HepG2 (cell line): ENCODE measurements around the gene PRKN. TPM values are rescaled to one million over a fixed set of nuclear protein-coding genes. Genes with fewer than 3 reads are reported as not detected.

Experiments used
- ATAC-seq: fragments of 200-7000 bp; cut with Tn5 transposase; 3 replicates; pipeline ENCODE4 v1.9.1; 2020; ENCODE audit warnings: mild to moderate bottlenecking, moderate library complexity
- BruUV-seq: library from RNA; stranded (reverse); fragments of 400-500 nt; replicated peaks from 2 replicates; lab custom pipeline; 2021; lab: Mats Ljungman, UMichigan
- CTCF ChIA-PET: fragments of 300-600 bp; formaldehyde crosslinking; extraction: SDS; loops from one replicate; lab custom pipeline; 2021; ENCODE audit warnings: low total read pairs, inconsistent platforms, low intra/inter-chr PET ratio; lab: Yijun Ruan, JAX
- POLR2A ChIA-PET: fragments of 350-600 bp; sonication (Branson Sonifier 250); formaldehyde crosslinking; loops from one replicate; lab custom pipeline; 2020; ENCODE audit warnings: antibody characterized with exemption, inconsistent platforms; lab: Yijun Ruan, JAX
- DNase-seq: peaks from one replicate; pipeline ENCODE4 v3.0.0-alpha.2; 2015; ENCODE audit warnings: low spot score
- FAIRE-seq: peaks from 3 replicates; lab custom pipeline; 2011; peaks lifted over from hg19 to GRCh38; lab: Jason Lieb, UNC
- H2AFZ ChIP-seq: one replicate; pipeline ENCODE4 v1.6.1; 2011; ENCODE audit warnings: low read length, inconsistent platforms
- H3K27ac ChIP-seq: fragments of 300-600 bp; 3 replicates; pipeline ENCODE4 v1.8.0; 2011; ENCODE audit warnings: mixed run types, mild to moderate bottlenecking, mixed read lengths, low read length, inconsistent platforms; ENCODE audit not compliant: insufficient read depth; ENCODE audit errors: extremely low read length
- H3K27me3 ChIP-seq, 2 experiments: fragments of 200-600 bp in 1 of 2; 2 replicates in 1 of 2; 3 replicates in 1 of 2; pipeline versions ENCODE4 v1.6.0 to v1.8.0; 2011; ENCODE audit warnings: low read length in 2 of 2, mild to moderate bottlenecking in 2 of 2, moderate library complexity in 2 of 2, inconsistent platforms in 1 of 2; ENCODE audit not compliant: insufficient read depth in 2 of 2, control insufficient read depth in 1 of 2
- H3K36me3 ChIP-seq, 2 experiments: fragments of 200-600 bp in 1 of 2; replicated peaks in 1 of 2; 2 replicates in 1 of 2; 3 replicates in 1 of 2; pipeline versions ENCODE4 v1.5.1 to v1.8.0; 2011; ENCODE audit warnings: low read length in 2 of 2, inconsistent platforms in 1 of 2; ENCODE audit not compliant: insufficient read depth in 2 of 2, control insufficient read depth in 1 of 2
- H3K4me1 ChIP-seq: 2 replicates; pipeline ENCODE4 v1.5.1; 2012; ENCODE audit warnings: low read length, inconsistent platforms; ENCODE audit not compliant: insufficient read depth
- H3K4me2 ChIP-seq: 2 replicates; pipeline ENCODE4 v1.6.0; 2011; ENCODE audit warnings: low read depth, low read length, inconsistent platforms
- H3K4me3 ChIP-seq, 3 experiments: fragments of 200-600 bp in 1 of 3; sonication (generic), shearing (Covaris generic) in 1 of 3; replicated peaks in 1 of 3; 2 replicates each; pipeline ENCODE4 v1.5.1; 2011 to 2016; ENCODE audit warnings: low read length in 3 of 3, inconsistent platforms in 2 of 3, low read depth in 2 of 3, mild to moderate bottlenecking in 2 of 3, control low read depth in 1 of 3, mixed read lengths in 1 of 3; ENCODE audit not compliant: insufficient read depth in 1 of 3
- H3K79me2 ChIP-seq: one replicate; pipeline ENCODE4 v1.6.1; 2011; ENCODE audit warnings: low read length, inconsistent platforms; ENCODE audit not compliant: insufficient read depth
- H3K9ac ChIP-seq: 2 replicates; pipeline ENCODE4 v1.6.0; 2011; ENCODE audit warnings: mild to moderate bottlenecking, low read depth, low read length, inconsistent platforms; ENCODE audit not compliant: insufficient read depth
- H3K9me3 ChIP-seq: 2 replicates; pipeline ENCODE4 v1.5.1; 2012; ENCODE audit warnings: mild to moderate bottlenecking, low read length
- H4K20me1 ChIP-seq: 2 replicates; pipeline ENCODE4 v1.6.0; 2011; ENCODE audit warnings: inconsistent platforms, mild to moderate bottlenecking, low read length, moderate library complexity; ENCODE audit not compliant: insufficient read depth
- SMAD3 ChIP-seq: sonication (generic); formaldehyde crosslinking; IDR thresholded peaks from 2 replicates; pipeline ENCODE4 v1.4.0; 2020; ENCODE audit warnings: missing genetic modification reagents
- ZNF557 ChIP-seq: sonication (generic); formaldehyde crosslinking; IDR thresholded peaks from 2 replicates; pipeline ENCODE4 v1.4.0; 2020; ENCODE audit warnings: missing genetic modification reagents
- WGBS: methylation state at CpG from one replicate; pipeline ENCODE4 v1.1.6; 2017; ENCODE audit warnings: low lambda C conversion rate; 5-methylcytosine and 5-hydroxymethylcytosine counted together
- in situ Hi-C: cut with HindIII; loops from 2 replicates; pipeline ENCODE4 v1.10.0; 2017; ENCODE audit warnings: low pct_unique_long_range_greater_than_20kb; ENCODE audit not compliant: extremely low pct_ligation_motif_present
- intact Hi-C: fragments of 100-400 bp; cut with micrococcal nuclease; formaldehyde crosslinking; loops from one replicate; pipeline ENCODE4 v1.10.0; 2022; ENCODE audit not compliant: unreplicated experiment
- polyA plus RNA-seq, 8 experiments: library from polyadenylated mRNA; depleted of rRNA in 3 of 8; stranded (reverse) in 7 of 8; unstranded in 1 of 8; fragments of >200 nt; fragmentation: Illumina TruSeq in 4 of 8; extraction: Trizol in 4 of 8; gene quantifications; 2 replicates each; pipeline versions ENCODE4 v1.2.1 to v1.2.3, GENCODE V29; 2011 to 2016; ENCODE audit warnings: low read depth in 4 of 8, missing spikeins in 1 of 8, mixed read lengths in 1 of 8; ENCODE audit not compliant: insufficient read depth in 1 of 8
- total RNA-seq, 5 experiments: library from RNA; depleted of rRNA; stranded (reverse); fragments of >200 nt; fragmentation: Illumina TruSeq; extraction: Trizol; gene quantifications; 2 replicates each; pipeline ENCODE4 v1.2.3, GENCODE V29; 2016; ENCODE audit warnings: low read depth in 1 of 5
- TF ChIP-seq, protein P1 (sequence below): IDR thresholded peaks from 2 replicates; pipeline ENCODE4 v1.4.0; 2020; ENCODE audit warnings: mild to moderate bottlenecking, missing genetic modification reagents
- TF ChIP-seq, protein P2 (sequence below): sonication (generic); formaldehyde crosslinking; IDR thresholded peaks from 2 replicates; pipeline ENCODE4 v1.4.0; 2020; ENCODE audit warnings: missing genetic modification reagents

PRKN gene
- total and polyA plus RNA-seq, 2 of the 13 experiments (the other 11 are each of a cell fraction or from before 2014, with no cell fraction given) = 0.31 to 0.44 TPM

DNA sequence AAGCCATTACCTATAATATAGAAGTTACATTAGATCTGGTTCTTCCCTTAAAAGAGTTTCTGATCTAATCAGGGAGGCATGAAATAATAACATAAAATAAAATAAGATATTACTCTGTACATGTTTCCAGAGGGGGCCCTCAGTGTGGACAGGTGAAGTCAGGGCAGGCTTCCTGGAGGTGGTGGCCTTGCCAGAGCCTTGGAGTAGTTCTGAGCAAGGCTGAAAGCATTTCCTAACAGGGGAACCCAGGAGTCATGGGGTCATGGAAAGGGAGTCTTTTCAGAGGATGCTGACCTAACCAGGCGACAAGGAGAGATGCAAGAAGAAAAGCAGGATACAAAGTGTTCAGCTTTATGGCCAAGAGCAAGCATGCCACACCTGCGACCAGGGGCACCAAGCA lies 982.4 kb downstream of the PRKN start (continued):
- TF ChIP-seq, protein P1, sequence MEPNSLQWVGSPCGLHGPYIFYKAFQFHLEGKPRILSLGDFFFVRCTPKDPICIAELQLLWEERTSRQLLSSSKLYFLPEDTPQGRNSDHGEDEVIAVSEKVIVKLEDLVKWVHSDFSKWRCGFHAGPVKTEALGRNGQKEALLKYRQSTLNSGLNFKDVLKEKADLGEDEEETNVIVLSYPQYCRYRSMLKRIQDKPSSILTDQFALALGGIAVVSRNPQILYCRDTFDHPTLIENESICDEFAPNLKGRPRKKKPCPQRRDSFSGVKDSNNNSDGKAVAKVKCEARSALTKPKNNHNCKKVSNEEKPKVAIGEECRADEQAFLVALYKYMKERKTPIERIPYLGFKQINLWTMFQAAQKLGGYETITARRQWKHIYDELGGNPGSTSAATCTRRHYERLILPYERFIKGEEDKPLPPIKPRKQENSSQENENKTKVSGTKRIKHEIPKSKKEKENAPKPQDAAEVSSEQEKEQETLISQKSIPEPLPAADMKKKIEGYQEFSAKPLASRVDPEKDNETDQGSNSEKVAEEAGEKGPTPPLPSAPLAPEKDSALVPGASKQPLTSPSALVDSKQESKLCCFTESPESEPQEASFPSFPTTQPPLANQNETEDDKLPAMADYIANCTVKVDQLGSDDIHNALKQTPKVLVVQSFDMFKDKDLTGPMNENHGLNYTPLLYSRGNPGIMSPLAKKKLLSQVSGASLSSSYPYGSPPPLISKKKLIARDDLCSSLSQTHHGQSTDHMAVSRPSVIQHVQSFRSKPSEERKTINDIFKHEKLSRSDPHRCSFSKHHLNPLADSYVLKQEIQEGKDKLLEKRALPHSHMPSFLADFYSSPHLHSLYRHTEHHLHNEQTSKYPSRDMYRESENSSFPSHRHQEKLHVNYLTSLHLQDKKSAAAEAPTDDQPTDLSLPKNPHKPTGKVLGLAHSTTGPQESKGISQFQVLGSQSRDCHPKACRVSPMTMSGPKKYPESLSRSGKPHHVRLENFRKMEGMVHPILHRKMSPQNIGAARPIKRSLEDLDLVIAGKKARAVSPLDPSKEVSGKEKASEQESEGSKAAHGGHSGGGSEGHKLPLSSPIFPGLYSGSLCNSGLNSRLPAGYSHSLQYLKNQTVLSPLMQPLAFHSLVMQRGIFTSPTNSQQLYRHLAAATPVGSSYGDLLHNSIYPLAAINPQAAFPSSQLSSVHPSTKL = no peak

DNA sequence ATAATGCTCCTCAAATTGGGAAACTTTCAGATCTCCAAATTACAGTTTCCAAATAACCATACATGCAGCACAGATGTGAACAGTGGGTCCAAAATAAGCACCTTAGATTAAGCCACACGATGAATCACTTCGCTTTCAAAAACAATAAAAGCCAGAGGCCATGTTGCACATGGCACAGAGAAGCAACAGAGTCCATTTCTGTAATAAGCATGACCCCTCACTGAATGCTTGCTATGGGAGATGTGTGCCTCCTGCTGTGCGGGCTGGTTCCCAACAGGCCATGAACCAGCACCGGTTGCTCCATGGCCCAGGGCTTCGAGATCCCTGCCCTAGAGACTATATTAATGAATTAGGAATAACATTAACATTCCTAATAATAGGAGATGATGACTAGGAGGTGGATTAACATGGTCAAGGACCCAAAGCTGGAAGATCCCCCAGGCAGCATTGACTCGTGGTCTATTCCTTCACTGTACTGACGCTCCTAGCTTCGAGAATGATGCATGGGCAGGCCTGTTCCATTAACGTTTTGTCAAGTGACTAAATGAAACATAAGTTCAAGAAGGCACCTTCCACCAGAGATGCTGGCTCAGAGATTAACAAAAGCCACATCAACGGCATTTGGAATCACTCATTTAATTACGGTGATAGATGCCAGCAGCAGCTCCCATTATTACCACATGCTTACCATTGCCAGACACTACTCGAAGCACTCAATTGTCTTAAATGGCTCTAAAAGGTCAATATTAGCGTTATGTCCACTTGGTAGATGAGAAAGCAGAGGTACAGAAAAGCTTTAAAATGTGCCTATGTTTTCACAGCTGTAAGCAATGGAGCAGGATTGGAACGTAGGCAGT lies 983.1 kb downstream of the PRKN start:
- Histone ChIP-seq H3K27ac (no peak overlapping the region), H3K4me2 (no peak overlapping the region), H3K4me1 (no peaks in the 10 kb centered on the region), H3K4me3 (no peak overlapping the region), H3K27me3 (no peaks in the 10 kb centered on the region), H4K20me1 (no peaks in the 10 kb centered on the region), H3K9ac (no peak overlapping the region), H3K9me3 (no peaks in the 10 kb centered on the region), H2AFZ (no peak overlapping the region), H3K36me3 (no peaks in the 10 kb centered on the region), H3K79me2 (no peaks in the 10 kb centered on the region)
- ChIA-PET POLR2A (no interaction called here), CTCF (no interaction called here)
- TF ChIP-seq, protein P2, sequence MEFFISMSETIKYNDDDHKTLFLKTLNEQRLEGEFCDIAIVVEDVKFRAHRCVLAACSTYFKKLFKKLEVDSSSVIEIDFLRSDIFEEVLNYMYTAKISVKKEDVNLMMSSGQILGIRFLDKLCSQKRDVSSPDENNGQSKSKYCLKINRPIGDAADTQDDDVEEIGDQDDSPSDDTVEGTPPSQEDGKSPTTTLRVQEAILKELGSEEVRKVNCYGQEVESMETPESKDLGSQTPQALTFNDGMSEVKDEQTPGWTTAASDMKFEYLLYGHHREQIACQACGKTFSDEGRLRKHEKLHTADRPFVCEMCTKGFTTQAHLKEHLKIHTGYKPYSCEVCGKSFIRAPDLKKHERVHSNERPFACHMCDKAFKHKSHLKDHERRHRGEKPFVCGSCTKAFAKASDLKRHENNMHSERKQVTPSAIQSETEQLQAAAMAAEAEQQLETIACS = no peak
- TF ChIP-seq SMAD3 (CRISPR knock-in tag) (no peak), ZNF557 (CRISPR knock-in tag) (no peak)
- FAIRE-seq (no peak), DNase-seq (no peak), ATAC-seq (no peak)
- in situ Hi-C loops = no loop called here
- WGBS = 37% methylated on average over 14 of the region's 14 CpGs
- BruUV-seq = no TSS peak
- intact Hi-C loops = loop anchor here (10.0 kb wide), 1 partner anchor 980 kb away; the partner anchor contains the start of genes PACRG and PRKN
